Muscle of leg (tissue), 11 donors: Measurements from ENCODE around the gene HS3ST6. TPM values are rescaled to one million over a fixed set of nuclear protein-coding genes. Genes with fewer than 3 reads are reported as not detected.
"Not testable (repeated sequence)": the region's sequence is repeated elsewhere in the genome, so short reads cannot be mapped to it uniquely, and the experiment has no call there.

Experiments
- DNase-seq: peaks from one replicate; pipeline ENCODE4 v3.0.0; 2013
- H3K27ac ChIP-seq: one replicate; pipeline ENCODE4 v1.5.1; 2013; ENCODE audit warnings: mild to moderate bottlenecking, low read length, control low read depth
- H3K27me3 ChIP-seq: one replicate; pipeline ENCODE4 v1.6.1; 2013; ENCODE audit warnings: low read length; ENCODE audit not compliant: control insufficient read depth, insufficient read depth
- H3K36me3 ChIP-seq: one replicate; pipeline ENCODE4 v1.6.1; 2013; ENCODE audit warnings: low read length; ENCODE audit not compliant: control insufficient read depth, insufficient read depth
- H3K4me1 ChIP-seq: one replicate; pipeline ENCODE4 v1.6.1; 2013; ENCODE audit warnings: low read length; ENCODE audit not compliant: control insufficient read depth, insufficient read depth
- H3K4me3 ChIP-seq: one replicate; pipeline ENCODE4 v1.5.1; 2013; ENCODE audit warnings: low read length, control low read depth
- H3K9me3 ChIP-seq: replicated peaks from 2 replicates; pipeline ENCODE4 v1.6.1; 2013; ENCODE audit warnings: low read depth, low read length; ENCODE audit not compliant: control insufficient read depth
- WGBS: methylation state at CpG from one replicate; pipeline ENCODE4 v1.1.5; 2013; ENCODE audit warnings: missing lambda C conversion rate; ENCODE audit not compliant: insufficient coverage; 5-methylcytosine and 5-hydroxymethylcytosine counted together
- polyA plus RNA-seq, 8 donors: library from polyadenylated mRNA; unstranded; fragments of 120-200 nt; gene quantifications; one replicate each; pipeline versions ENCODE4 v1.2.1 to v1.2.3, GENCODE V29; 2013; ENCODE audit warnings: inconsistent platforms in 1 of 8, low replicate concordance in 1 of 8; ENCODE audit not compliant: insufficient read length in 8 of 8, insufficient read depth in 1 of 8
- total RNA-seq: library from RNA; stranded (reverse); fragments of 120-200 nt; gene quantifications from one replicate; pipeline ENCODE4 v1.2.4, GENCODE V29; 2013

The HS3ST6 gene
- total and polyA plus RNA-seq, 9 donors: 1.7 TPM; not detected in 8

DNA sequence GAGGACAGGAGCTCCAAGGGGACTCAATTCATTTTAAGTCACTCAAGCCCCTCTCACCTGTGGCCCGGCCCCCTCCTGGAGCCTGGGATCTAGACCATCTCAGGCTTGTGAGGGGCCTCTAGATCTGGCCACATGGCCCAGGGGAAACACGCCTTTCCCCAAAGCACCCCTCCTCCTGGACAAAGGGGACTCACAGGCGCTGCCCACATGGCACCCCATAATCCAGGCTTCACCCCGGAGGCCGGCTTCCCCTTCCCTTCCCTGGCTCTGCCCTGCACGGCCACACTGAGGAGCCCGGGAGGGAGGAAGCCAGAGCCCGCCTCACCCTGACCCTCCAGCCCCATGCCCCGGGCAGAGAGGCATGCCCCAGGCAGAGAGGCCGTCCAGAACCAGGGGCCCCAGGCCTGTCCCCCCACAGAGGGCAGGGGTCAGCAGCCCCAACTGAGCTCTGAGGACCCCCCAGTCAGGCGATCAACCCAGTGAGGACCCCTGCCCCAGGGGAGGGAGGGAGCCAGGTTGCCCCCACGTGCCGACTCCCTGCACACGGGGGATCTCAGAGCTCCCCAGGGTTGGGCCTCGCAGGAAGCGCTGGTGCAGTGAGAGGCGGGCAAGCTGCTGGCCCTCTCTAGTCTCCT is 10.9 kb downstream of the HS3ST6 start:
- H3K27me3 ChIP-seq: peaks cover 55% of the 10 kb centered on the region
- 70% methylated on average over 7 of the region's 17 CpGs for WGBS
- H3K9me3 ChIP-seq: no peaks in the 10 kb centered on the region
- H3K4me1 ChIP-seq: peaks cover 4% of the 10 kb centered on the region
- DNase-seq: no peak
- H3K36me3 ChIP-seq: no peaks in the 10 kb centered on the region
- H3K27ac ChIP-seq: no peak overlapping the region
- no peak overlapping the region for H3K4me3 ChIP-seq

GRCh38 chr16:1906846-1907165 is 11.4 kb downstream of the HS3ST6 start:
- WGBS: 52% methylated on average over 3 of the region's 5 CpGs
- no peak overlapping the region for H3K27ac ChIP-seq
- H3K27me3 ChIP-seq: peaks cover 54% of the 10 kb centered on the region
- no peaks in the 10 kb centered on the region for H3K9me3 ChIP-seq
- no peak overlapping the region for H3K4me3 ChIP-seq
- H3K36me3 ChIP-seq: no peaks in the 10 kb centered on the region
- DNase-seq: no peak
- peaks cover 4% of the 10 kb centered on the region for H3K4me1 ChIP-seq

DNA sequence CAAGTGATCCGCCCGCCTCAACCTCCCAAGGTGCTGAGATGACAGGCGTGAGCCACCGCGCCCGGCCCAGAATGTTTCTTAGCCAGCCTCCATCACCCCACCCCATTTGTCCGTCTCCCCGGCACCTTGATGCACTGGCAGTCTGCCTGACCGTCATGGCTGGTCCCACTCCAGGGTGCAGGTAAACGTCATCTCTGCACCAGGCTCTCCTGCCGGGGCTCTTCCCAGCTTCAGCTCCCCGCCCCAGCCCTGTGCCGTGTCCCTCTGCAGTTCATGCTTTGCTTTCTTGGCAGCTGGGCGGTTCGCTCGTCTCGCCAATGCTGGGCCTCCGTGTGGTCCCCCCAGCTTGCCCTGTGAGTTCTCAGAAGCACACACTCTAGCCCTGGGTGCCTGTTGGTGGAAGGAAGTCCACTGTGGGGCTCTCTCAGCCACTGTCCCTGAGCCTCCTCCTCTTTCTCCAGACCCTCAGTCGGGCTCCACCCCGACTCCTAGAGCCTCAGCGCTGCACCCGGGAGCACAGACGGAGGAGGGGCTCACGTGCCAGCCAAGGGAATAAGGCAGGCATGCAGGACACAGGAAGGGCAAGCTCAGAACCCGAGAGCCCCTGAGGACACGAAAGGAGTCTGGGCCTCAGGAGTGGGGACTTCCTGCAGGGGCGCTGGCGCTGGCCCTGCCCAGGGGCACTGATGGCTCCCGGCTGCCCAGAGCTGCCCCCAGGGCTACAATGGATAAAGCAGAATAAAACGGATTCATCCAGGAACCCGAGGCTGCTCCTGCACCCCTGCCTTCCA is 12.0 kb downstream of the HS3ST6 start:
- no peak for DNase-seq
- 41% methylated on average over 25 of the region's 31 CpGs for WGBS
- H3K4me1 ChIP-seq: peaks cover 4% of the 10 kb centered on the region
- no peaks in the 10 kb centered on the region for H3K9me3 ChIP-seq
- no peaks in the 10 kb centered on the region for H3K36me3 ChIP-seq
- peaks cover 54% of the 10 kb centered on the region for H3K27me3 ChIP-seq
- no peak overlapping the region for H3K4me3 ChIP-seq
- no peak overlapping the region for H3K27ac ChIP-seq

DNA sequence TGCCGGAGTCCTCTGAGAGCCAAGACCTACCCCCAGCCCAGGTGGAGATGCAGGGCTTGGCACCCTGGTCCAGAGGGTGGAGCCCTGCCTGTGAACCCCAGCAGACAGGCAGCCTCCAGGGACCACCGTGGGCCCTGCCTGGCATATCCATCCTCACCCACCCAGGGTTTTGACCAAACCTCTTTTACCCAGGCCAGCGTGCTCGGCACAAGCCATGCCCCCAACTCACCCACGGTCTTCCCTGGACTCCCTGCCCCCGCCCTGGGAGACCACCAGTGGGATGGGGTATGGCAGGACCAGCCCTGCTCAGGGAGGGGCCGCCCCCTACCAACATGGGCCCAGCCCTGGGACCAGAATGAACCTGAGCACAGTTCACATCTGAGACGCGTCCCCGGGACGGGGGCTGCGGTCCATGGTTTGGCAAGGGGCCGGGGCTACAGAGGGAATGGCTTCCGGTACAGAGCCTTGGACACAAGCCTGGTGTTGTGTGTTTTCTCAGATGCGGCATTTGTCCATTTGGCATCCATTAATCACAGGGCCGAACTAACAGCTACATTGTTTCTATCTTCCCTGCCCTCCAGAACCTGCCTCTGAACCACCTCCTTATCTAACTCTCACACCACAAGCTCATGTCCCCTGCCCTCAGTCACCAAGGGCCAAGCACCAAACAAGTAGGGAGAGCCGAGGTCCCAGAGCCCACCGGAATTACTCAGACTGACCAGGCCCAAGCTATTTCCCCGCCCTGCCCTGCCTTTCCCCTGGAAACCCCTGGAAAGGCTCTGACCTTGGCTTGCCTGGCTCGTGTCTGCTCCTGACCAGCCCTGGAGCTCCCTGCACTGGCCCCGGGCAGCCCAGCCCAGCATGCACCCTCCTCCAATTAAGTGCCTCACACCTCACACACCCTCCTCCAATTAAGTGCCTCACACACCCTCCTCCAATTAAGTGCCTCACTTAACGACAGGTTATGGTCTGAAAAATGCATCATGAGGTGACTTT is 14.1 kb downstream of the HS3ST6 start:
- DNase-seq: peak; percentile 26
- Histone ChIP-seq H3K4me1 (peaks cover 3% of the 10 kb centered on the region), H3K36me3 (no peaks in the 10 kb centered on the region), H3K9me3 (no peaks in the 10 kb centered on the region), H3K27ac (no peak overlapping the region), H3K27me3 (peaks cover 57% of the 10 kb centered on the region), H3K4me3 (no peak overlapping the region)
- 48% methylated on average over 15 of the region's 22 CpGs for WGBS

GRCh38 chr16:1903220-1903574 is 15.0 kb downstream of the HS3ST6 start:
- no peaks in the 10 kb centered on the region for H3K9me3 ChIP-seq
- H3K4me3 ChIP-seq: no peak overlapping the region
- H3K36me3 ChIP-seq: no peaks in the 10 kb centered on the region
- no peak overlapping the region for H3K27ac ChIP-seq
- WGBS: 31% methylated on average over 13 of the region's 13 CpGs
- H3K27me3 ChIP-seq: peaks cover 52% of the 10 kb centered on the region
- DNase-seq: no peak
- H3K4me1 ChIP-seq: peaks cover 2% of the 10 kb centered on the region

GRCh38 chr16:1902547-1903219 is 15.5 kb downstream of the HS3ST6 start:
- no peak overlapping the region for H3K4me3 ChIP-seq
- H3K36me3 ChIP-seq: no peaks in the 10 kb centered on the region
- WGBS: 66% methylated on average over 16 of the region's 20 CpGs
- no peak overlapping the region for H3K27ac ChIP-seq
- H3K9me3 ChIP-seq: no peaks in the 10 kb centered on the region
- H3K27me3 ChIP-seq: peaks cover 49% of the 10 kb centered on the region
- peaks cover 2% of the 10 kb centered on the region for H3K4me1 ChIP-seq
- no peak for DNase-seq

DNA sequence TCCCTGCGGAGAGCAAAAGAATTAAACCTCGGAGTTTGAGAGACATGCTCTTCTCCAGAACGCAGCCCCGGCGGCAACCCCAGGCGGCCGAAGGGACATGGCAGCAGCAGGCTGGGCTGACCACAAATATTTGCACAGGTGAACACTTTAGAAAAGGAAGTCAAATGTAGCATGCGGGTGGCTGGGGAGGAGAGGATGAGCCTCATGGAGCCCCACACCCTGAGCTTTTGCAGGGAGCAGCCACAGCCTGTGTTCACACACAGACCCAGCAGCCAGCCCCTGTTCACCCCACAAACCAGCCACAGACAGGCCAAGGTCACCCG is 17.8 kb downstream of the HS3ST6 start:
- Histone ChIP-seq H3K4me3 (no peak overlapping the region), H3K9me3 (no peaks in the 10 kb centered on the region), H3K4me1 (peaks cover 2% of the 10 kb centered on the region), H3K27ac (no peak overlapping the region), H3K27me3 (peaks cover 35% of the 10 kb centered on the region), H3K36me3 (no peaks in the 10 kb centered on the region)
- WGBS: 84% methylated on average over 8 of the region's 9 CpGs
- no peak for DNase-seq

DNA sequence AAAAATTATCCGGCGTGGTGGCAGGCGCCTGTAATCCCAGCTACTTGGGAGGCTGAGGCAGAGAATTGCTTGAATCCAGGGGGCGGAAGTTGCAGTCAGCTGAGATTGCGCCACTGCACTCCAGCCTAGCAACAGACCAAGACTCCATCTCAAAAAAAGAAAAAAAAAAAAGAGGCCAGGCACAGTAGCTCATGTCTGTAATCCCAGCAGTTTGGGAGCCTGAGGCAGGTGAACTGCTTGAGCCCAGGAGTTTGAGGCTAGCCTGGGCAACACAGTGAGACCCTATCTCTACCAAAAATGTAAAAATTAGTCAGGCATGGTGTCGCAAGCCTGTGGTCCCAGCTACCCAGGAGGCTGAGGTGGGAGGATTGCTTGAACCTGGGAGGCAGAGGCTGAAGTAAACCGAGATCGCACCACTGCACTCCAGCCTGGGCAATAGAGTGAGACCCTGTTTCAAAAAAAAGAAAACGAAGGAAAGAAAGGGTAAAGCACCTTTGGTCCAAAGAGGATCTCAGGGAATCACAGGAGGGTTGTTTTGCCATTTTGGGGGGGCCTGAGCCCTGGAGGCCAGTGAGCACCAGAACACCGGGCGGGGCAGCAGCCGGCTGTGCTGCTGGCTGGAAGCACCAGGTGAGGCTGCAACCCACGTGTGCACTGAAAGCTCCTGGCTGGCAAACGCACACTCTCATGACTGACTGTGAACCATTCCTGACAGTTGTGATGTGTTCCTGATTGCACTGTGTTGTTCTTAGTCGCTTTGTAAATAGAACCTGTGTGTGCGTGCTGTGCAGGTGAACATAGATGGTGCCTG is 18.4 kb downstream of the HS3ST6 start:
- Histone ChIP-seq H3K36me3 (no peaks in the 10 kb centered on the region), H3K9me3 (no peaks in the 10 kb centered on the region), H3K4me3 (no peak overlapping the region), H3K4me1 (peaks cover 2% of the 10 kb centered on the region), H3K27ac (no peak overlapping the region), H3K27me3 (peaks cover 32% of the 10 kb centered on the region)
- DNase-seq: no peak
- 78% methylated on average over 10 of the region's 16 CpGs for WGBS

GRCh38 chr16:1897692-1898091 is 20.5 kb downstream of the HS3ST6 start:
- 78% methylated on average over 2 of the region's 2 CpGs for WGBS
- not testable (repeated sequence) for H3K36me3 ChIP-seq, H3K27ac ChIP-seq, DNase-seq, H3K9me3 ChIP-seq, H3K4me1 ChIP-seq, H3K4me3 ChIP-seq
- peaks cover 24% of the 10 kb centered on the region for H3K27me3 ChIP-seq
